ENCODE data around the gene SCG3.

Gene SCG3

GRCh38 chr15:51680321-51680720, 982 bp upstream of the SCG3 start:
- no peak for DNase-seq

GRCh38 chr15:51687565-51687964, 6.3 kb downstream of the SCG3 start:
- DNase-seq = no peak

GRCh38 chr15:51688863-51689262, 7.6 kb downstream of the SCG3 start:
- no peak for DNase-seq

- DNase-seq = no peak
Measured at GRCh38 chr15:51692154-51692553, 10.9 kb downstream of the SCG3 start.

GRCh38 chr15:51696566-51696965, 15.3 kb downstream of the SCG3 start:
- no peak for DNase-seq

- peak; percentile 5 for DNase-seq
Measured at GRCh38 chr15:51697163-51697562, 15.9 kb downstream of the SCG3 start.

GRCh38 chr15:51699373-51699772, 18.1 kb downstream of the SCG3 start:
- DNase-seq = no peak

- no peak for DNase-seq
Measured at GRCh38 chr15:51702710-51703109, 21.4 kb downstream of the SCG3 start.

- peak; percentile 10 for DNase-seq
Measured at GRCh38 chr15:51706291-51706690, 25.0 kb downstream of the SCG3 start.

- no peak for DNase-seq
Measured at GRCh38 chr15:51706926-51707608, 25.8 kb downstream of the SCG3 start.

GRCh38 chr15:51708013-51708412, 26.7 kb downstream of the SCG3 start:
- no peak for DNase-seq

GRCh38 chr15:51709031-51709430, 27.7 kb downstream of the SCG3 start:
- DNase-seq = no peak

- DNase-seq = no peak
Measured at GRCh38 chr15:51714162-51714561, 32.9 kb downstream of the SCG3 start.

GRCh38 chr15:51714911-51715310, 33.6 kb downstream of the SCG3 start:
- no peak for DNase-seq

- DNase-seq = no peak
Measured at GRCh38 chr15:51718219-51718618, 36.9 kb downstream of the SCG3 start.

GRCh38 chr15:51718746-51719145, 37.4 kb downstream of the SCG3 start:
- DNase-seq = no peak

- no peak for DNase-seq
Measured at GRCh38 chr15:51720201-51720995, 39.1 kb downstream of the SCG3 start.

- no peak for DNase-seq
Measured at GRCh38 chr15:51721199-51721960, 40.1 kb downstream of the SCG3 start.

- DNase-seq = no peak
Measured at GRCh38 chr15:51724199-51724598, 42.9 kb downstream of the SCG3 start.

- no peak for DNase-seq
Measured at GRCh38 chr15:51724673-51725072, 43.4 kb downstream of the SCG3 start.

GRCh38 chr15:51726302-51727073, 45.2 kb downstream of the SCG3 start:
- DNase-seq = peak; percentile 93

GRCh38 chr15:51727141-51727897, 46.0 kb downstream of the SCG3 start:
- DNase-seq = peak; percentile 76
